Trophoblast cell (in vitro differentiated cells and primary cell): ENCODE data around the gene S100A16.

ENCODE experiments used
- DNase-seq, 2 donors: peaks; one replicate each; pipeline ENCODE4 v3.0.0-alpha.2; 2016
- H2AFZ ChIP-seq: 2 replicates; pipeline ENCODE4 v1.6.1; 2013; ENCODE audit warnings: low read length, moderate library complexity, mild to moderate bottlenecking; ENCODE audit not compliant: insufficient read depth, poor library complexity
- H2AK5ac ChIP-seq: 2 replicates; pipeline ENCODE4 v1.6.1; 2013; ENCODE audit warnings: mild to moderate bottlenecking, low read length
- H2BK120ac ChIP-seq: 2 replicates; pipeline ENCODE4 v1.6.1; 2013; ENCODE audit warnings: low read length, mild to moderate bottlenecking, moderate library complexity; ENCODE audit not compliant: insufficient read depth, poor library complexity
- H2BK12ac ChIP-seq: 2 replicates; pipeline ENCODE4 v1.6.1; 2013; ENCODE audit warnings: mild to moderate bottlenecking, low read length, moderate library complexity
- H2BK5ac ChIP-seq: 2 replicates; pipeline ENCODE4 v1.6.1; 2013; ENCODE audit warnings: low read length, low read depth, moderate library complexity, mild to moderate bottlenecking; ENCODE audit not compliant: poor library complexity
- H3K14ac ChIP-seq: 2 replicates; pipeline ENCODE4 v1.6.1; 2013; ENCODE audit warnings: mild to moderate bottlenecking, low read length
- H3K18ac ChIP-seq: 2 replicates; pipeline ENCODE4 v1.6.1; 2013; ENCODE audit warnings: mild to moderate bottlenecking, low read length
- H3K23ac ChIP-seq: 2 replicates; pipeline ENCODE4 v1.6.1; 2013; ENCODE audit warnings: low read length
- H3K27ac ChIP-seq: 2 replicates; pipeline ENCODE4 v1.5.1; 2013; ENCODE audit warnings: low read depth, mild to moderate bottlenecking, inconsistent platforms, low read length, moderate library complexity
- H3K27me3 ChIP-seq: 2 replicates; pipeline ENCODE4 v1.6.1; 2013; ENCODE audit warnings: inconsistent platforms, mild to moderate bottlenecking, low read length, moderate library complexity; ENCODE audit not compliant: insufficient read depth
- H3K36me3 ChIP-seq, 2 experiments: 1 replicate in 1 of 2; 2 replicates in 1 of 2; pipeline ENCODE4 v1.6.1; 2013; ENCODE audit warnings: low read length in 2 of 2, mild to moderate bottlenecking in 2 of 2, moderate library complexity in 1 of 2; ENCODE audit not compliant: insufficient read depth in 2 of 2, control insufficient read depth in 1 of 2
- H3K4ac ChIP-seq: 2 replicates; pipeline ENCODE4 v1.6.1; 2013; ENCODE audit warnings: low read depth, mild to moderate bottlenecking, low read length, moderate library complexity
- H3K4me1 ChIP-seq, 2 experiments: 1 replicate in 1 of 2; 2 replicates in 1 of 2; pipeline ENCODE4 v1.6.1; 2013; ENCODE audit warnings: low read length in 2 of 2, mild to moderate bottlenecking in 2 of 2, moderate library complexity in 1 of 2; ENCODE audit not compliant: insufficient read depth in 2 of 2, control insufficient read depth in 1 of 2
- H3K4me2 ChIP-seq: 2 replicates; pipeline ENCODE4 v1.6.1; 2013; ENCODE audit warnings: inconsistent platforms, mild to moderate bottlenecking, low read length, moderate library complexity
- H3K4me3 ChIP-seq: 2 replicates; pipeline ENCODE4 v1.5.1; 2013; ENCODE audit warnings: mild to moderate bottlenecking, low read depth, low read length, inconsistent platforms
- H3K79me1 ChIP-seq: one replicate; pipeline ENCODE4 v1.6.1; 2013; ENCODE audit warnings: low read length
- H3K79me2 ChIP-seq: 2 replicates; pipeline ENCODE4 v1.6.1; 2013; ENCODE audit warnings: low read length, mild to moderate bottlenecking; ENCODE audit not compliant: control insufficient read depth, insufficient read depth, poor library complexity
- H3K9ac ChIP-seq: 2 replicates; pipeline ENCODE4 v1.6.1; 2013; ENCODE audit warnings: mild to moderate bottlenecking, low read length
- H3K9me3 ChIP-seq: 2 replicates; pipeline ENCODE4 v1.6.1; 2013; ENCODE audit warnings: low read depth, mild to moderate bottlenecking, control low read depth, inconsistent platforms, low read length; ENCODE audit not compliant: insufficient read depth
- H4K12ac ChIP-seq: 2 replicates; pipeline ENCODE4 v1.6.1; 2013; ENCODE audit warnings: low read depth, mild to moderate bottlenecking, low read length, moderate library complexity
- H4K8ac ChIP-seq: 2 replicates; pipeline ENCODE4 v1.6.1; 2013; ENCODE audit warnings: low read depth, mild to moderate bottlenecking, low read length, moderate library complexity
- H4K91ac ChIP-seq: one replicate; pipeline ENCODE4 v1.6.1; 2013; ENCODE audit warnings: low read depth, mild to moderate bottlenecking, low read length, moderate library complexity
- WGBS: extraction: QIAGEN DNeasy Blood & Tissue Kit; methylation state at CpG from one replicate; pipeline ENCODE4 v1.1.7; 2013; ENCODE audit warnings: missing lambda C conversion rate; ENCODE audit not compliant: insufficient read length, insufficient coverage; ENCODE audit errors: extremely low coverage; 5-methylcytosine and 5-hydroxymethylcytosine counted together

Gene S100A16

DNA sequence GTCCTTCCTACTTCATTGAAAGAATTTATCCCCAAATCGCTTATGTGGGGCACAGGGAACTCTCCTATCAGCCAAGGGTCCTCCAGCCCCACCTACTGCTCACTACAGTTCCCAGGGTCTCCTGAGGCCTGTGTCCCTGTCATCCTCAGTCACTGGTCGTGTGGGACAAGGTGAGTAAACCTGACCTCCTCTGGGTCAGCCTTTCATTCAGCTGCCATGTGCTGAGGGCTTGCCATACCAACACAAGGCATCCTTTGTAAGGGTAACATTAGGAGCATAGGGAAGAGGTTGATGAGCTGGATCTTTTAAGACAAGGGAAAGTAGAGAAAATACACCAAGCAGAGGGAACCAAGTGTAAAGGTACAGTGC, 34.4 kb upstream of the S100A16 start:
- Histone ChIP-seq H4K8ac (no peak overlapping the region), H3K4me1 (peaks cover 0 to 2% of the 10 kb centered on the region in 2 experiments), H4K91ac (no peak overlapping the region), H2BK120ac (no peak overlapping the region), H3K36me3 (peaks cover 10 to 25% of the 10 kb centered on the region in 2 experiments), H3K14ac (no peak overlapping the region), H3K23ac (no peak overlapping the region), H3K4me2 (no peak overlapping the region), H3K79me1 (no peaks in the 10 kb centered on the region), H3K9me3 (peaks cover 1% of the 10 kb centered on the region), H3K9ac (no peak overlapping the region), H2BK12ac (no peak overlapping the region), H3K27me3 (no peaks in the 10 kb centered on the region), H2AFZ (no peak overlapping the region), H2BK5ac (no peak overlapping the region), H3K4ac (no peak overlapping the region), H3K18ac (no peak overlapping the region), H3K79me2 (no peaks in the 10 kb centered on the region), H2AK5ac (no peak overlapping the region), H3K4me3 (no peak overlapping the region), H3K27ac (no peak overlapping the region), H4K12ac (no peak overlapping the region)
- no peak for DNase-seq
- WGBS, result no CpG with 5 or more reads among the region's 2 CpGs

DNA sequence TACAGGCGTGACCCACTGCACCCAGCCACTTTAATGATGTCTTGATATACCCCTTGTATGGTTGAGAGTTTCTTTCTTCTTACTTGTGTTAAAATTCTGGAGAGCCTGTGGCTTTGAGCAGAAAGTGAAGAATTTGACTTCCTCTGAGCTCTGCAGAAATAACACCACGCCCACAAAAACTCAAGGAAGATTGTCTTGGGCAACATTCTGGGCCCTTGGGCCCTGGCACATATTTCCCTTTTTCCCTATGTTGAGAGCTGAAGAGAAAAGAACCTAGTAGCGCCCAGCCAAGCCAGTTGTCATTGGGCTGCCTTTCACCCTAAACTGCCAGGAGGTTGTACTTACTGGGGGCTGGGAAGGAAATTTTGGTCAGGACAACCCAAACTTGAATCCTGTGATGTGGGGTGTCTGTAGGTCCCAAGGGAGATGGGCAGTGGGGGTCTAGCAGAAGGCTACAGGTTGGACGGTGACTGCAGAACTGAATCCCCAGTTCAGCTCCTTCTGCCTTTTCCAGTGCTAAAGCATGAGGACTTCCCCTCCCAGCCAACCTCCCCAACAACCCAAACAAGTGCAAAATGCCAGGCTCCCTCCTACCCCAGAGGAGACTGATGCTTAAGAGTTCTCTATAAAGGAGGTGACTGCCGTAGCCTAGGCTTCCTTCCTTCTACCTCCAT, 33.9 kb upstream of the S100A16 start:
- WGBS, result no CpG with 5 or more reads among the region's 5 CpGs
- H4K91ac ChIP-seq, result no peak overlapping the region
- H3K4ac ChIP-seq, result no peak overlapping the region
- no peak overlapping the region for H2BK120ac ChIP-seq
- no peak overlapping the region for H2BK5ac ChIP-seq
- no peak for DNase-seq
- H3K14ac ChIP-seq, result no peak overlapping the region
- no peaks in the 10 kb centered on the region for H3K27me3 ChIP-seq
- no peaks in the 10 kb centered on the region for H3K79me1 ChIP-seq
- H3K4me2 ChIP-seq, result no peak overlapping the region
- no peak overlapping the region for H3K9ac ChIP-seq
- H3K36me3 ChIP-seq, result peaks cover 14 to 30% of the 10 kb centered on the region in 2 experiments
- H3K27ac ChIP-seq, result no peak overlapping the region
- H3K23ac ChIP-seq, result no peak overlapping the region
- no peaks in the 10 kb centered on the region for H3K79me2 ChIP-seq
- H4K8ac ChIP-seq, result no peak overlapping the region
- H2BK12ac ChIP-seq, result no peak overlapping the region
- no peak overlapping the region for H3K18ac ChIP-seq
- no peak overlapping the region for H2AFZ ChIP-seq
- no peak overlapping the region for H4K12ac ChIP-seq
- H3K4me3 ChIP-seq, result no peak overlapping the region
- peaks cover 0 to 2% of the 10 kb centered on the region in 2 experiments for H3K4me1 ChIP-seq
- H3K9me3 ChIP-seq, result peaks cover under 1% of the 10 kb centered on the region
- H2AK5ac ChIP-seq, result no peak overlapping the region

DNA sequence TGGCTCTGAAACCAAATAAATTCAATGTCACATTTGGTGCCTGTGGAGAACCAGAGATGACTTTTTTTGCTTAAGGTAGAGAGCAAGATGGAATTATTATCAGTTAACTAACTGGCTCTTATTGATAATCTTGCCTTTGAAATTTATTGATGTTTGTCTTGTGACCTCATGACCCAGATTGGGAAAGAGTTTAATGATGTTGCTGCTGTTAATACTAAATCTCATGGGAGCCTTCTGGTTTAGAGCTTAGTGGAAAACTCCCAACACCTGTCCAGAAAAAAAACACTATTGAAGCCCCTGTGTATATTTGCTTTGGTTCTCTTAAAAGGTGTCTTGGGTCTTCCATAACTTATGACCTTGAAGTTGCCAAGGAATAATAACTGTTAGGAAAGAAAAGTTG, 30.9 kb upstream of the S100A16 start:
- no peak overlapping the region for H3K14ac ChIP-seq
- H3K79me2 ChIP-seq, result no peaks in the 10 kb centered on the region
- H3K36me3 ChIP-seq, result peaks cover 31 to 55% of the 10 kb centered on the region in 2 experiments
- no peak overlapping the region for H2BK5ac ChIP-seq
- H3K9ac ChIP-seq, result no peak overlapping the region
- H3K9me3 ChIP-seq, result no peaks in the 10 kb centered on the region
- H3K27ac ChIP-seq, result no peak overlapping the region
- H2AK5ac ChIP-seq, result no peak overlapping the region
- DNase-seq, result no peak
- H3K79me1 ChIP-seq, result no peaks in the 10 kb centered on the region
- no peak overlapping the region for H3K4me3 ChIP-seq
- peaks cover 0 to 2% of the 10 kb centered on the region in 2 experiments for H3K4me1 ChIP-seq
- H4K8ac ChIP-seq, result no peak overlapping the region
- H3K27me3 ChIP-seq, result no peaks in the 10 kb centered on the region
- no peak overlapping the region for H4K91ac ChIP-seq
- H4K12ac ChIP-seq, result no peak overlapping the region
- no peak overlapping the region for H3K23ac ChIP-seq
- H2BK120ac ChIP-seq, result no peak overlapping the region
- H3K18ac ChIP-seq, result no peak overlapping the region
- no peak overlapping the region for H3K4me2 ChIP-seq
- H3K4ac ChIP-seq, result no peak overlapping the region
- no peak overlapping the region for H2AFZ ChIP-seq
- no peak overlapping the region for H2BK12ac ChIP-seq

DNA sequence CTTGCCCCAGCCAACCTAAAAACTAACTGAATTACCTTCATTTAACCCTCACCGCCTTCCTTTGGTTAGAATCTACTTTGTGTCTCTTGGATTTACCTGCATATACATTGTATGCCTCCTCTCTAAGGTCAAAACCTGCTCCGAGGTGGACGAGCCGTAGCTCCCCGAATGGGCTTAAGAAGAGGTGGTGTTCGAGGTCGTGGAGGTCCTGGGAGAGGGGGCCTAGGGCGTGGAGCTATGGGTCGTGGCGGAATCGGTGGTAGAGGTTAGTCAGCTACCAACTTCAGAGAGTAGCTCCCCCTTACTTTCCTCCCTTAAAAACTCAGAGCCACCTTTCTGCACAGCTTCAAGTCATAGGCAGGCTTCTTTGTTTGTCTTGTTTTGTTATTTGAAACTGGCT, 30.2 kb upstream of the S100A16 start:
- Histone ChIP-seq H3K4me3 (no peak overlapping the region), H3K27me3 (no peaks in the 10 kb centered on the region), H3K79me1 (no peaks in the 10 kb centered on the region), H3K14ac (no peak overlapping the region), H4K8ac (no peak overlapping the region), H2AFZ (no peak overlapping the region), H3K27ac (no peak overlapping the region), H3K4ac (no peak overlapping the region), H3K36me3 (peaks cover 36 to 60% of the 10 kb centered on the region in 2 experiments), H2BK5ac (no peak overlapping the region), H3K9ac (no peak overlapping the region), H3K23ac (no peak overlapping the region), H3K79me2 (no peaks in the 10 kb centered on the region), H4K12ac (no peak overlapping the region), H3K4me1 (peaks cover 0 to 2% of the 10 kb centered on the region in 2 experiments), H3K9me3 (no peaks in the 10 kb centered on the region), H4K91ac (no peak overlapping the region), H3K4me2 (no peak overlapping the region), H2BK120ac (no peak overlapping the region), H2BK12ac (no peak overlapping the region), H3K18ac (no peak overlapping the region), H2AK5ac (no peak overlapping the region)
- no CpG with 5 or more reads among the region's 11 CpGs for WGBS
- DNase-seq, result no peak
